Right kidney (tissue), 1 donor: ENCODE data around the gene SYT3.
"Not testable (repeated sequence)": the region's sequence is repeated elsewhere in the genome, so short reads cannot be mapped to it uniquely, and the experiment has no call there.

Source experiments
- DNase-seq: peaks from one replicate; pipeline ENCODE4 v3.0.0-alpha.2; 2016

Gene SYT3

GRCh38 chr19:50602935-50603334 is 36.7 kb downstream of the SYT3 start:
- DNase-seq: no peak

DNA sequence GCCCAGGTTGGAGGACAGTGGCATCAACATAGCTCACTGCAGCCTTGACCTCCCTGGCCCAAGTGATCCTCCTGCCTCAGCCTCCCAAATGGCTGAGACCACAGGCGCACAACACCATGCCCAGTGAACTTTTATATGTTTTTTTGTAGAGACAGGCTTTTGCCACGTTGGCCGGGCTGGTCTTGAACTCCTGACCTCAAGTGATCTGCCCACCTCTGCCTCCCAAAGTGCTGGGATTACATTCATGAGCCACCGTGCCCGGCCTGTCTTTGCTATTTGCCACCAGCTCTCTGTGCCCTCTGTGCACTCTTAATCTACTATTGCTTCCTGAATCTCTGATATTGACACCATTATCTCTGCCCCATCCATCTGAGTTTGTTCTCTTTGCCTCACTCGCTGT is 37.2 kb downstream of the SYT3 start:
- no peak for DNase-seq

DNA sequence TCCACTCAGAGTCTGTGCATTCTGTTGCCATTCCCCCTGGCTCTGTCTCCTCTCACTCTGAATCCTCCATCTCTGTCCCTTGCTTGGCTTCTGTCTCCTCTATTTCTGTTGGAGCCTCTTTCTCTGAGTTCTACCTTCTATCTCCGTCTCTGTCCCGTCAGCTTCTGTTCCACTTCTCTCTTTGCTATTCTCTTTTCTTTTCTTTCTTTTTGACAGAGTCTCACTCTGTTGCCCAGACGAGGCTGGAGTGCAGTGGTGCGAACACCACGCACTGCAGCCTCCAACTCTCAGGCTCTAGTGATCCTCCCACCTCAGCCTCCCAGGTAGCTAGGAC is 37.6 kb downstream of the SYT3 start:
- DNase-seq: no peak

- no peak for DNase-seq
These were observed 38.1 kb downstream of the SYT3 start for GRCh38 chr19:50601407-50602088.

DNA sequence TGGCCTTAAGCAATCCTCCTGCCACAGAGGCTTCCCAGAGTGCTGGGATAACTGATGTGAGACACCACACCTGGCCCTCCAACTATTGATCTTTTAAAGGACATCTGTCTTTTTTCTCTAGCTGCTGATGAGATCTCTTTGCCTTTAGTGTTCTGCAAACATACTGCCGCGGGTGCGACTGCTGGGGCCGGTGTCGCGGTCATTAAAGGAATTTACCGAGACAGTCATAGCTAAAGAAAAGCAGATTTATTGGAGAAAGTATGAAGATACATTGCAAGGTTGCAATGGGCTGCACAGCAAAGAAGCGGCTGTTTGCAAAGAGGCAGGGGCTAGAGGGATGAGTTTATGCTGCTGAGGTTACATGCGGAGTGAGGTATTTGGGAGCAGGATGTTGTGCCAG is 40.3 kb downstream of the SYT3 start:
- no peak for DNase-seq

DNA sequence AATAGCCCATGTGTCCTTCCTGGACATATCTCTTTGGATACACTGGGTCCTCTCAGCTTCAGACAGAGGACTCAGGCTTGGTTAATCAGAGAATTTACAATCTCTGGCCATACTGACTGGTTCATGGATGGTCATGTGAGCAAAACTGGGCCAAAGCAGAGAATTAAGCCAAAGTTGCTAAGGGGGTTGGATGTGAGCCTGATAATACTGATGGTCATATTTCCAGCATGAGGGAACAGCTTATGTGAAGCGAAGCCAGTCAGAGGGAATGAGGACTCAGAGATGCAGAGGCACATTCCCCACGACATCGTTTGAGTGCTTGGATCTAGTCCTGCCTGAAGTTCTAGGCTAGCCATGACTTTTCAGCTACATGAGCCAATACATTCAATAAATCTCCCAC is 49.5 kb downstream of the SYT3 start:
- no peak for DNase-seq

- DNase-seq: not testable (repeated sequence)
These were observed 57.7 kb downstream of the SYT3 start for GRCh38 chr19:50581795-50582660.

- DNase-seq: no peak
These were observed 58.6 kb downstream of the SYT3 start for GRCh38 chr19:50580970-50581634.

DNA sequence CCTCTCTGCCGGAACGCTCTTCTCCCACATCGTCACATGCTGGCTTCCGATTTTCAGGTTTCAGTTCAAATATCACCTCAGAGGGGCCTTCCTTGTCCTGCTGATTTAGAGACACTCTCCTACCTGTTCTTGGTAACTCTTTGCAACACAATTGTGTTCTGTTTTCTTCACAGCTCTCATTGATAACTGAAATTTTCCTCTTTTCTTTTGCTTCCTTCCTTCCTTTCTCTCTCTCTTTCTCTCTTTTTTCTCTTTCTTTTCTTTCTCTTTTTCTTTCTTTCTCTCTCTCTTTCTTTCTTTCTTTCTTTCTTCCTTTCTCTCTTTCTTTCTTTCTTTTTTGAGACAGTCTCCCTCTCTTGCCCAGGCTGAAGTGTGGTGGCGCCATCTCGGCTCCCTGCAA is 59.4 kb downstream of the SYT3 start:
- no peak for DNase-seq

- DNase-seq: not testable (repeated sequence)
These were observed 62.9 kb downstream of the SYT3 start for GRCh38 chr19:50576769-50577168.

- DNase-seq: no peak
These were observed 65.8 kb downstream of the SYT3 start for GRCh38 chr19:50573741-50574461.
